HepG2 (cell line): ENCODE measurements around the gene CRYBA2. TPM values are rescaled to one million over a fixed set of nuclear protein-coding genes. Genes with fewer than 3 reads are reported as not detected.
A peak's percentile ranks its signal among the peaks of the same experiment; 100 is the strongest.

ENCODE experiments used
- ARNTL ChIP-seq: sonication (generic); formaldehyde crosslinking; IDR thresholded peaks from 2 replicates; pipeline ENCODE4 v1.4.0; 2020; ENCODE audit warnings: mild to moderate bottlenecking, missing genetic modification reagents
- ETS1 ChIP-seq: sonication (generic); formaldehyde crosslinking; IDR thresholded peaks from 2 replicates; pipeline ENCODE4 v1.4.0; 2020; ENCODE audit warnings: missing genetic modification reagents
- FOXK1 ChIP-seq: sonication (generic); formaldehyde crosslinking; IDR thresholded peaks from 2 replicates; pipeline ENCODE4 v1.4.0; 2020; ENCODE audit warnings: low read depth, missing genetic modification reagents, borderline replicate concordance
- HHEX ChIP-seq: IDR thresholded peaks from 2 replicates; pipeline ENCODE4 v1.6.1; 2016; ENCODE audit warnings: control low read depth
- HIVEP1 ChIP-seq: sonication (generic); formaldehyde crosslinking; IDR thresholded peaks from 2 replicates; pipeline ENCODE4 v1.4.0; 2020; ENCODE audit warnings: mild to moderate bottlenecking, missing genetic modification reagents
- HMGXB3 ChIP-seq: sonication (generic); formaldehyde crosslinking; IDR thresholded peaks from 2 replicates; pipeline ENCODE4 v1.4.0; 2020; ENCODE audit warnings: missing genetic modification reagents, borderline replicate concordance
- HMGXB4 ChIP-seq, 2 experiments: sonication (generic) in 1 of 2; formaldehyde crosslinking in 1 of 2; IDR thresholded peaks; 2 replicates each; pipeline versions ENCODE4 v1.4.0 to v1.6.1; 2018 to 2020; ENCODE audit warnings: missing genetic modification reagents in 2 of 2, borderline replicate concordance in 1 of 2, low read depth in 1 of 2, mild to moderate bottlenecking in 1 of 2, missing biosample characterization in 1 of 2
- MLXIP ChIP-seq: sonication (generic); formaldehyde crosslinking; IDR thresholded peaks from 2 replicates; pipeline ENCODE4 v1.9.0; 2021; ENCODE audit warnings: missing genetic modification reagents, borderline replicate concordance
- SNAI1 ChIP-seq: sonication (generic); formaldehyde crosslinking; IDR thresholded peaks from 2 replicates; pipeline ENCODE4 v1.5.0; 2020; ENCODE audit warnings: mild to moderate bottlenecking, missing genetic modification reagents, borderline replicate concordance
- SNRNP70 ChIP-seq: fragments of 200-400 bp; formaldehyde crosslinking; IDR thresholded peaks from 2 replicates; pipeline ENCODE4 v1.6.1; 2017; ENCODE audit warnings: mild to moderate bottlenecking, low read depth, low read length, moderate library complexity
- ZBTB42 ChIP-seq: sonication (generic); formaldehyde crosslinking; IDR thresholded peaks from 2 replicates; pipeline ENCODE4 v1.5.0; 2020; ENCODE audit warnings: mild to moderate bottlenecking, missing genetic modification reagents
- ZHX1 ChIP-seq: sonication (generic); formaldehyde crosslinking; IDR thresholded peaks from 2 replicates; pipeline ENCODE4 v1.8.1; 2022; ENCODE audit warnings: low read depth, mild to moderate bottlenecking, missing genetic modification reagents
- polyA plus RNA-seq, 8 experiments: library from polyadenylated mRNA; depleted of rRNA in 3 of 8; stranded (reverse) in 7 of 8; unstranded in 1 of 8; fragments of >200 nt; fragmentation: Illumina TruSeq in 4 of 8; extraction: Trizol in 4 of 8; gene quantifications; 2 replicates each; pipeline versions ENCODE4 v1.2.1 to v1.2.3, GENCODE V29; 2011 to 2016; ENCODE audit warnings: low read depth in 4 of 8, missing spikeins in 1 of 8, mixed read lengths in 1 of 8; ENCODE audit not compliant: insufficient read depth in 1 of 8
- total RNA-seq, 5 experiments: library from RNA; depleted of rRNA; stranded (reverse); fragments of >200 nt; fragmentation: Illumina TruSeq; extraction: Trizol; gene quantifications; 2 replicates each; pipeline ENCODE4 v1.2.3, GENCODE V29; 2016; ENCODE audit warnings: low read depth in 1 of 5

CRYBA2 gene
- total and polyA plus RNA-seq, 2 of the 13 experiments (the other 11 are each of a cell fraction or from before 2014, with no cell fraction given) = not detected

- TF ChIP-seq HMGXB3 (CRISPR knock-in tag) = no peak
- no peak for TF ChIP-seq ARNTL (CRISPR knock-in tag)
- TF ChIP-seq ZBTB42 (CRISPR knock-in tag) = no peak
- TF ChIP-seq ZHX1 (CRISPR knock-in tag) = no peak
- no peak for TF ChIP-seq SNAI1 (CRISPR knock-in tag)
- no peak for TF ChIP-seq ETS1 (CRISPR knock-in tag)
- no peak for TF ChIP-seq MLXIP (CRISPR knock-in tag)
- TF ChIP-seq FOXK1 (CRISPR knock-in tag) = peak; percentile 43; the same call in 1 of the 2 replicates
- peak; percentile 67; the same call in 1 of the 2 replicates for TF ChIP-seq HIVEP1
- no peak for TF ChIP-seq HHEX (CRISPR knock-in tag)
- TF ChIP-seq HMGXB4 (CRISPR knock-in tag; IDR thresholded peaks at IDR 0.05; ENCODE audit: borderline replicate concordance in 1 of 2, low read depth in 1 of 2) = peak; percentile 85 to 89
- TF ChIP-seq SNRNP70 = no peak
These were observed 13.1 kb downstream of the CRYBA2 start (continued) for GRCh38 chr2:218979846-218980734.
